H9 (cell line): Measurements from ENCODE around the gene GSAP. TPM values are rescaled to one million over a fixed set of nuclear protein-coding genes. Genes with fewer than 3 reads are reported as not detected.
A peak's percentile ranks its signal among the peaks of the same experiment; 100 is the strongest.

Source experiments
- DNase-seq: peaks from one replicate; pipeline ENCODE4 v3.0.0-alpha.2; 2017
- H2AFZ ChIP-seq: one replicate; pipeline ENCODE4 v1.6.1; 2013; ENCODE audit warnings: mild to moderate bottlenecking, low read length, control low read depth, moderate library complexity
- H2AK5ac ChIP-seq: 2 replicates; pipeline ENCODE4 v1.6.1; 2013; ENCODE audit warnings: low read length, control low read depth, mixed read lengths; ENCODE audit not compliant: insufficient read length
- H2BK120ac ChIP-seq: one replicate; pipeline ENCODE4 v1.6.1; 2013; ENCODE audit warnings: low read depth, mild to moderate bottlenecking, low read length, control low read depth, inconsistent platforms; ENCODE audit not compliant: poor library complexity, severe bottlenecking
- H2BK12ac ChIP-seq: 2 replicates; pipeline ENCODE4 v1.6.1; 2013; ENCODE audit warnings: low read length, control low read depth, mixed read lengths, low read depth; ENCODE audit not compliant: insufficient read length
- H2BK15ac ChIP-seq: 2 replicates; pipeline ENCODE4 v1.6.1; 2013; ENCODE audit warnings: low read depth, low read length, control low read depth
- H2BK20ac ChIP-seq: one replicate; pipeline ENCODE4 v1.6.1; 2013; ENCODE audit warnings: low read depth, mild to moderate bottlenecking, low read length, control low read depth, inconsistent platforms; ENCODE audit not compliant: poor library complexity, severe bottlenecking
- H2BK5ac ChIP-seq: 2 replicates; pipeline ENCODE4 v1.6.1; 2013; ENCODE audit warnings: low read length, control low read depth, mixed read lengths; ENCODE audit not compliant: insufficient read length
- H3K14ac ChIP-seq: 2 replicates; pipeline ENCODE4 v1.6.1; 2013; ENCODE audit warnings: low read length, control low read depth; ENCODE audit not compliant: insufficient read depth
- H3K18ac ChIP-seq: 2 replicates; pipeline ENCODE4 v1.6.1; 2013; ENCODE audit warnings: low read depth, mild to moderate bottlenecking, mixed read lengths, low read length, control low read depth; ENCODE audit not compliant: insufficient read length
- H3K23ac ChIP-seq: 2 replicates; pipeline ENCODE4 v1.6.1; 2013; ENCODE audit warnings: low read length, control low read depth, mixed read lengths, low read depth; ENCODE audit not compliant: insufficient read length
- H3K23me2 ChIP-seq: 2 replicates; pipeline ENCODE4 v1.6.1; 2013; ENCODE audit warnings: low read depth, mild to moderate bottlenecking, mixed read lengths, low read length, control low read depth; ENCODE audit not compliant: insufficient read length, poor library complexity, severe bottlenecking
- H3K27ac ChIP-seq: 2 replicates; pipeline ENCODE4 v1.5.1; 2013; ENCODE audit warnings: low read length, control low read depth, mixed read lengths, low read depth; ENCODE audit not compliant: insufficient read length
- H3K27me3 ChIP-seq: 2 replicates; pipeline ENCODE4 v1.6.1; 2013; ENCODE audit warnings: low read length, control low read depth, inconsistent platforms; ENCODE audit not compliant: insufficient read depth
- H3K4ac ChIP-seq: 2 replicates; pipeline ENCODE4 v1.6.1; 2013; ENCODE audit warnings: low read depth, mild to moderate bottlenecking, control low read depth, inconsistent platforms, low read length, moderate library complexity
- H3K4me1 ChIP-seq: 2 replicates; pipeline ENCODE4 v1.6.1; 2013; ENCODE audit warnings: low read length, control low read depth, inconsistent platforms; ENCODE audit not compliant: insufficient read depth
- H3K4me2 ChIP-seq: 2 replicates; pipeline ENCODE4 v1.6.1; 2013; ENCODE audit warnings: low read length, control low read depth, mixed read lengths; ENCODE audit not compliant: insufficient read length, insufficient read depth
- H3K56ac ChIP-seq: 2 replicates; pipeline ENCODE4 v1.6.1; 2013; ENCODE audit warnings: low read depth, mild to moderate bottlenecking, mixed read lengths, low read length, control low read depth; ENCODE audit not compliant: insufficient read length
- H3K79me1 ChIP-seq: 2 replicates; pipeline ENCODE4 v1.6.1; 2013; ENCODE audit warnings: low read depth, mild to moderate bottlenecking, moderate library complexity, low read length, control low read depth, inconsistent platforms; ENCODE audit not compliant: insufficient read depth, poor library complexity, severe bottlenecking
- H3K79me2 ChIP-seq: 2 replicates; pipeline ENCODE4 v1.6.1; 2013; ENCODE audit warnings: low read length, control low read depth, inconsistent platforms; ENCODE audit not compliant: insufficient read depth
- H3K9ac ChIP-seq: 2 replicates; pipeline ENCODE4 v1.6.1; 2013; ENCODE audit warnings: low read length, control low read depth, mixed read lengths; ENCODE audit not compliant: insufficient read length; ENCODE audit errors: extremely low read depth
- H3K9me3 ChIP-seq: one replicate; pipeline ENCODE4 v1.6.1; 2013; ENCODE audit warnings: low read depth, low read length, inconsistent platforms; ENCODE audit not compliant: control insufficient read depth
- H3T11ph ChIP-seq: one replicate; pipeline ENCODE4 v1.6.1; 2013; ENCODE audit warnings: mild to moderate bottlenecking, low read length, control low read depth, inconsistent platforms
- H4K20me1 ChIP-seq: one replicate; pipeline ENCODE4 v1.6.1; 2013; ENCODE audit not compliant: control insufficient read depth, insufficient read length, insufficient read depth
- H4K5ac ChIP-seq: 2 replicates; pipeline ENCODE4 v1.6.1; 2013; ENCODE audit warnings: low read depth, mild to moderate bottlenecking, mixed read lengths, low read length, control low read depth; ENCODE audit not compliant: insufficient read length
- H4K8ac ChIP-seq: replicated peaks from 2 replicates; pipeline ENCODE4 v1.6.1; 2013; ENCODE audit warnings: low read length, control low read depth, mixed read lengths, low read depth; ENCODE audit not compliant: insufficient read length
- H4K91ac ChIP-seq: 2 replicates; pipeline ENCODE4 v1.6.1; 2013; ENCODE audit warnings: low read depth, mild to moderate bottlenecking, moderate library complexity, mixed read lengths, low read length, control low read depth; ENCODE audit not compliant: insufficient read length
- H3K27ac Mint-ChIP-seq, 3 experiments: 2 replicates in 2 of 3; 3 replicates in 1 of 3; pipeline ENCODE4 v1.8.0; 2020 to 2021; ENCODE audit warnings: mixed read lengths in 3 of 3, mild to moderate bottlenecking in 1 of 3, moderate library complexity in 1 of 3
- H3K27me3 Mint-ChIP-seq: 2 replicates; pipeline ENCODE4 v1.8.0; 2021; ENCODE audit warnings: low read depth, mild to moderate bottlenecking, moderate library complexity, mixed read lengths
- H3K36me3 Mint-ChIP-seq, 3 experiments: 2 replicates in 2 of 3; 3 replicates in 1 of 3; pipeline ENCODE4 v1.8.0; 2020 to 2021; ENCODE audit warnings: low read depth in 3 of 3, mixed read lengths in 3 of 3; ENCODE audit not compliant: insufficient read depth in 1 of 3
- H3K4me1 Mint-ChIP-seq, 2 experiments: 2 replicates each; pipeline ENCODE4 v1.8.0; 2020; ENCODE audit warnings: mixed read lengths in 2 of 2
- H3K4me3 Mint-ChIP-seq, 2 experiments: 2 replicates in 1 of 2; 3 replicates in 1 of 2; pipeline ENCODE4 v1.8.0; 2020 to 2021; ENCODE audit warnings: mild to moderate bottlenecking in 2 of 2, mixed read lengths in 2 of 2, moderate library complexity in 1 of 2
- H3K9me3 Mint-ChIP-seq, 2 experiments: 2 replicates in 1 of 2; 3 replicates in 1 of 2; pipeline ENCODE4 v1.8.0; 2020; ENCODE audit warnings: mild to moderate bottlenecking in 2 of 2, mixed read lengths in 2 of 2, moderate library complexity in 1 of 2
- WGBS: extraction: QIAGEN DNeasy Blood & Tissue Kit; methylation state at CpG from one replicate; pipeline ENCODE4 v1.1.7; 2013; ENCODE audit warnings: missing lambda C conversion rate, low lambda C conversion rate, mixed read lengths; ENCODE audit not compliant: insufficient read length; ENCODE audit errors: extremely low coverage; 5-methylcytosine and 5-hydroxymethylcytosine counted together
- total RNA-seq: library from RNA; stranded (reverse); gene quantifications from 2 replicates; pipeline ENCODE4 v1.2.1, GENCODE V29; 2021
- TF ChIP-seq, protein P1 (sequence below): fragments of 200-600 bp; sonication (generic); conservative IDR thresholded peaks from 3 replicates; pipeline ENCODE4 v1.8.0; 2021; ENCODE audit warnings: antibody characterized with exemption, mild to moderate bottlenecking

The GSAP gene
- total RNA-seq, 1 experiment from 2014 or later, result 1.9 TPM

- H3K4me1 ChIP-seq, result peaks cover 9% of the 10 kb centered on the region; the same call in 1 of the 2 replicates
- H4K91ac ChIP-seq, result no peak overlapping the region
- H4K20me1 ChIP-seq, result no peaks in the 10 kb centered on the region
- TF ChIP-seq, protein P1, sequence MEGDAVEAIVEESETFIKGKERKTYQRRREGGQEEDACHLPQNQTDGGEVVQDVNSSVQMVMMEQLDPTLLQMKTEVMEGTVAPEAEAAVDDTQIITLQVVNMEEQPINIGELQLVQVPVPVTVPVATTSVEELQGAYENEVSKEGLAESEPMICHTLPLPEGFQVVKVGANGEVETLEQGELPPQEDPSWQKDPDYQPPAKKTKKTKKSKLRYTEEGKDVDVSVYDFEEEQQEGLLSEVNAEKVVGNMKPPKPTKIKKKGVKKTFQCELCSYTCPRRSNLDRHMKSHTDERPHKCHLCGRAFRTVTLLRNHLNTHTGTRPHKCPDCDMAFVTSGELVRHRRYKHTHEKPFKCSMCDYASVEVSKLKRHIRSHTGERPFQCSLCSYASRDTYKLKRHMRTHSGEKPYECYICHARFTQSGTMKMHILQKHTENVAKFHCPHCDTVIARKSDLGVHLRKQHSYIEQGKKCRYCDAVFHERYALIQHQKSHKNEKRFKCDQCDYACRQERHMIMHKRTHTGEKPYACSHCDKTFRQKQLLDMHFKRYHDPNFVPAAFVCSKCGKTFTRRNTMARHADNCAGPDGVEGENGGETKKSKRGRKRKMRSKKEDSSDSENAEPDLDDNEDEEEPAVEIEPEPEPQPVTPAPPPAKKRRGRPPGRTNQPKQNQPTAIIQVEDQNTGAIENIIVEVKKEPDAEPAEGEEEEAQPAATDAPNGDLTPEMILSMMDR, result no peak
- H3K56ac ChIP-seq, result no peak overlapping the region
- no peak overlapping the region for H3K14ac ChIP-seq
- no peak overlapping the region for H4K5ac ChIP-seq
- no peaks in the 10 kb centered on the region for H3K27me3 ChIP-seq
- no peak overlapping the region for H2BK12ac ChIP-seq
- no peak overlapping the region for H2BK120ac ChIP-seq
- no peak overlapping the region for H3T11ph ChIP-seq
- Mint-ChIP-seq H3K27ac (no peak overlapping the region; a peak in 1 of 7 replicates), H3K36me3 (no peaks in the 10 kb centered on the region), H3K9me3 (no peaks in the 10 kb centered on the region; a peak in 1 of 5 replicates), H3K4me3 (no peak overlapping the region), H3K4me1 (peaks cover 20 to 21% of the 10 kb centered on the region in 2 experiments), H3K27me3 (no peaks in the 10 kb centered on the region)
- H3K79me2 ChIP-seq, result no peaks in the 10 kb centered on the region
- H3K4ac ChIP-seq, result no peak overlapping the region
- H2AFZ ChIP-seq, result no peak overlapping the region
- no peak overlapping the region for H2BK5ac ChIP-seq
- no peak overlapping the region for H3K18ac ChIP-seq
- no peaks in the 10 kb centered on the region for H3K79me1 ChIP-seq
- H3K23ac ChIP-seq, result no peak overlapping the region
- no peaks in the 10 kb centered on the region for H3K23me2 ChIP-seq
- no peak for DNase-seq
- H2BK15ac ChIP-seq, result no peak overlapping the region
- no peak overlapping the region for H2BK20ac ChIP-seq
- H3K4me2 ChIP-seq, result peak overlapping the region; percentile 2
- no peak overlapping the region for H3K27ac ChIP-seq
- H4K8ac ChIP-seq, result no peak overlapping the region
- no CpG with 5 or more reads among the region's 5 CpGs for WGBS
- H3K9ac ChIP-seq, result no peak overlapping the region
- H3K9me3 ChIP-seq, result no peaks in the 10 kb centered on the region
- H2AK5ac ChIP-seq, result no peak overlapping the region
Observed at GRCh38 chr7:77351539-77352004, 64.6 kb downstream of the GSAP start.
